KMS-11 (cell line): ENCODE results near the gene ASS1.

Experiments
- H2AFZ ChIP-seq: fragments of 200-600 bp; sonication (generic); 2 replicates; pipeline ENCODE4 v1.6.1; 2016; ENCODE audit warnings: antibody characterized with exemption, mixed run types, low read depth
- H3K27ac ChIP-seq: fragments of 200-600 bp; sonication (generic); 2 replicates; pipeline ENCODE4 v1.6.1; 2016; ENCODE audit warnings: mild to moderate bottlenecking, mixed run types
- H3K27me3 ChIP-seq: fragments of 200-600 bp; sonication (generic); 2 replicates; pipeline ENCODE4 v1.6.1; 2017; ENCODE audit warnings: mild to moderate bottlenecking, low read depth, mixed run types, moderate library complexity; ENCODE audit not compliant: insufficient read depth
- H3K36me3 ChIP-seq: fragments of 200-600 bp; sonication (generic); 2 replicates; pipeline ENCODE4 v1.6.1; 2017; ENCODE audit warnings: mild to moderate bottlenecking, mixed run types; ENCODE audit not compliant: insufficient read depth
- H3K4me1 ChIP-seq: fragments of 200-600 bp; sonication (generic); 2 replicates; pipeline ENCODE4 v1.6.1; 2016; ENCODE audit warnings: mild to moderate bottlenecking, low read depth, mixed run types; ENCODE audit not compliant: poor library complexity, severe bottlenecking
- H3K4me2 ChIP-seq: fragments of 200-600 bp; sonication (generic); 2 replicates; pipeline ENCODE4 v1.7.0; 2016; ENCODE audit warnings: mild to moderate bottlenecking, mixed run types
- H3K4me3 ChIP-seq: fragments of 200-600 bp; sonication (generic); IDR thresholded peaks from 2 replicates; pipeline ENCODE4 v1.6.1; 2017; ENCODE audit warnings: low read depth, low read length, mixed read lengths; ENCODE audit not compliant: insufficient read depth
- H3K79me2 ChIP-seq: fragments of 200-600 bp; sonication (generic); 2 replicates; pipeline ENCODE4 v1.6.1; 2016; ENCODE audit warnings: low read depth, mixed run types; ENCODE audit not compliant: insufficient read depth
- H3K9ac ChIP-seq: fragments of 200-600 bp; sonication (generic); 2 replicates; pipeline ENCODE4 v1.6.1; 2016; ENCODE audit warnings: mild to moderate bottlenecking, mixed run types
- H4K20me1 ChIP-seq: fragments of 200-600 bp; sonication (generic); 2 replicates; pipeline ENCODE4 v1.6.1; 2016; ENCODE audit warnings: mild to moderate bottlenecking, mixed run types; ENCODE audit not compliant: insufficient read depth
- TF ChIP-seq, protein P1 (sequence below): fragments of 200-600 bp; sonication (generic); conservative IDR thresholded peaks from 2 replicates; pipeline ENCODE4 v1.6.1; 2017; ENCODE audit warnings: low read depth, mild to moderate bottlenecking, antibody characterized with exemption, low read length, moderate library complexity, mixed read lengths

The ASS1 gene

DNA sequence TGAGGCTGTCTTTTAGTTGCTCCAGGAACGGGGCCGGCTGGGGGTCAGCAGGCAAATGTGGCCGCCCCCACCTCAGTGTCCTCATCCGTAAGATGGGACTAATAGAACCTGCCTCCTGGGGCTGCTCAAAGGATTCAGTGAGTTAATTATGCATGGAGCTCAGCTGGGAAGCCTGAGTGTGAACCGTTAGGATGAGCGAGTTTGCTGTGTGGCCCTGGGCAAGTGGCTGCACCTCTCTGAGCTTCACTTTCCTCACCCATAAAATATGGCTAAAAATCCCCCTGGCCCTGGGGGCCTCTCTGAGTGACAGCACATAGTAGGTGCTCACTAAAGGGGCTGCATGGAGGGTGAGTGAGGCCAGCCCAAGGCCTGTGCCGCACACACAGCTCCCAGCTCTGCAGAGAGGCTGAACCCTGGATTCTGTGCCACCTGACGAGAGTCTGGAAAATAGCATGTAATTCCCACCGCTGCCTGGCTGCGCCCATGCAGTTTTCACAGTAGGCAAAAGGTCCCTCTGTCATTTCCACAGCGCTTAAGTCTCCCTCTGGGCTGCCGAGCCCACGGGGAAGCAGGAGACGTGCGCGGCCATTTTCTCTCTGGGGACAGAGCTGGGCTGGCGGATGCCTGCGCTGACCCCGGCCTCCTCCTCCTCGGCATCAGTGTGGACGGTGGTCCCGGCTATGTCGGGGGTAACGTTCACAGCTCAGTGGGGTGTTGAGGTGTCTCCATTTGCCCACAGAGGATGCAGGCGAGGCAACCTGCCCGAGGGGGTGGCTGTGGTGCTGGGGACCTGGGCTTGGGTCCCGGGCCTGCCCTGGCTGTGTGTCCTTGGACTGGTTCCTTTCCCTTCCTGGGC is 18.2 kb downstream of the ASS1 start:
- Histone ChIP-seq H3K4me2 (no peak overlapping the region), H4K20me1 (no peaks in the 10 kb centered on the region), H3K36me3 (no peaks in the 10 kb centered on the region), H3K4me3 (no peak overlapping the region), H2AFZ (no peak overlapping the region), H3K27me3 (peaks cover 40% of the 10 kb centered on the region), H3K4me1 (no peaks in the 10 kb centered on the region), H3K79me2 (no peaks in the 10 kb centered on the region), H3K27ac (no peak overlapping the region), H3K9ac (no peak overlapping the region)
- TF ChIP-seq, protein P1, sequence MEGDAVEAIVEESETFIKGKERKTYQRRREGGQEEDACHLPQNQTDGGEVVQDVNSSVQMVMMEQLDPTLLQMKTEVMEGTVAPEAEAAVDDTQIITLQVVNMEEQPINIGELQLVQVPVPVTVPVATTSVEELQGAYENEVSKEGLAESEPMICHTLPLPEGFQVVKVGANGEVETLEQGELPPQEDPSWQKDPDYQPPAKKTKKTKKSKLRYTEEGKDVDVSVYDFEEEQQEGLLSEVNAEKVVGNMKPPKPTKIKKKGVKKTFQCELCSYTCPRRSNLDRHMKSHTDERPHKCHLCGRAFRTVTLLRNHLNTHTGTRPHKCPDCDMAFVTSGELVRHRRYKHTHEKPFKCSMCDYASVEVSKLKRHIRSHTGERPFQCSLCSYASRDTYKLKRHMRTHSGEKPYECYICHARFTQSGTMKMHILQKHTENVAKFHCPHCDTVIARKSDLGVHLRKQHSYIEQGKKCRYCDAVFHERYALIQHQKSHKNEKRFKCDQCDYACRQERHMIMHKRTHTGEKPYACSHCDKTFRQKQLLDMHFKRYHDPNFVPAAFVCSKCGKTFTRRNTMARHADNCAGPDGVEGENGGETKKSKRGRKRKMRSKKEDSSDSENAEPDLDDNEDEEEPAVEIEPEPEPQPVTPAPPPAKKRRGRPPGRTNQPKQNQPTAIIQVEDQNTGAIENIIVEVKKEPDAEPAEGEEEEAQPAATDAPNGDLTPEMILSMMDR: no peak

DNA sequence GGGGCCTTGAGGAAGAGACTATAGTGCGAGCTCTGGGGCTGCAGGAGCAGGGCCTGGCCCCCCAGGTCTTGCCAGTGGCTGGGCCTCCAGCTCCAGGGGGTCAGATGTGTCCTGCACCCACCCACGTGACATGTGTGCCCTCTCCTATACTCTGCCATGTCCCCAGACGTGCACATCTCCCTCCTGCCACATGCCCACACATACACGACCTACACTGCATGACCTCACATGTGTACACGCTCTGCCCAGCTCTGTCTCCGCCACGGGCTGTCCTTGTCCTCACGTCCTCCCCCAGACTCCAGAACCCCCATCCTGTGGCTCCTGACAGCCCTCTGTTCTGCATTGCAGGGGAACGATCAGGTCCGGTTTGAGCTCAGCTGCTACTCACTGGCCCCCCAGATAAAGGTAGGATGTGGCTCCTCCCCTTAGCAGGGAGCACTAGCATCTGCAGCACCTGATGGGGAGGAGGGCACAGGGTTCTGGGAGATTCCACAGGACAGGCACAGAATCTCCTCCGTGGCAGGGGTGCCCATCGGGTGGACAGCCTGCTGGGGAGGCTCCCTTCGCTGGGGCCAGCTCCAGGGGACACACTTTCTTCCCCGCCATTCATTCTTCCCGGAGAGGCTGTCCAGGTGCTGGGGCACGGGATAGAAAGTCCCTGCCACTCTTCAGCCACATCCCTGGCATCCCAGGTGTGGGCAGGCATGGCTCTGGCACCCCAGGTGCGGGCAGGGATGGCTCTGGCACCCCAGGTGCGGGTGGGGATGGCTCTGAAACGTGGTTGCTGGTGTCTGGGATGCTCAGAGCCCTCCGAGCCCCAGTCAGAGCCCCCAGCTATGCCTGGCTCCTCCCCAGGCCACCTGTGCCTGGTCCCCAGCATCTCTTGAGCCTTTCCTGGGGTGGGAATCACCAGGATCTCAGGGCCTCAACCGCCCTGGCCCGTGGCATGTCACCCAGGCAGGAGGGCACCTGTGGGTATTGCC is 19.3 kb downstream of the ASS1 start:
- H2AFZ ChIP-seq: no peak overlapping the region
- no peak overlapping the region for H3K4me3 ChIP-seq
- TF ChIP-seq, protein P1: no peak
- no peaks in the 10 kb centered on the region for H4K20me1 ChIP-seq
- no peak overlapping the region for H3K27ac ChIP-seq
- no peaks in the 10 kb centered on the region for H3K79me2 ChIP-seq
- no peak overlapping the region for H3K4me2 ChIP-seq
- H3K9ac ChIP-seq: no peak overlapping the region
- H3K36me3 ChIP-seq: no peaks in the 10 kb centered on the region
- H3K27me3 ChIP-seq: peaks cover 38% of the 10 kb centered on the region
- no peaks in the 10 kb centered on the region for H3K4me1 ChIP-seq

DNA sequence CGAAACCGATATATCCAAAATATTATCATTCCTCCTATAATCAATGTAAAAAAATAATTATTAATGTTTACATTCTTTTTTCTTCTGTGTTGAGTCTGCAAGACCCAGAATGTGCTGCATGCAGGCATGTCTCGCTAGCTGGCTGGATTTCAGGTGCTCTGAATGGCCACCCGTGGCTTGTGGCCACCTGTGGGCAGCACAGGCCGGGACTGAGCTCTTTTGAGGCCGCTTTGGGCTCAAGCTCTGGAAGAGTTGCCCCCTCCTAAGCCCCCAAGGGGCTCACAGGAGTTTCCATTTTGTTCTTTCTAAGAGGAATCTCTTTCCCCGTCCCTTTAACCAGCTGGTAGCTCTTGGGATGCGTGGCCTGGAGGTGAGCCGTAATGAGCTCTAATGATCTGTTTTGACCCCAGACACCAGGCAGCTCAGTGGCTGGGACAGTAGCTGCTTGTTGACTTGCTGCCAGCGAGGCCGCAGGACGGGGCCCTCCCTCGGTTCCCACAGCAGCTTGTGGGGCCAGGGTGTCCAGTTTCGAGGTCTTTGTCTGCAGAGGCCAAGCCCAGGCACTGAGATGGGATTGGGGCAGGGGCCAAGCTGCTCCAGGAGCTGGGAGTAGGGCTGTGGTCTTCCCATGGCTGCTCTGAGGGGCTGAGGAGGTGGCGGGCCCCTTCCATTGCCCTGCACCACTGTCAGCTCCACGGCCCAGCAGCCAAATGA is 20.8 kb downstream of the ASS1 start:
- Histone ChIP-seq H3K27ac (no peak overlapping the region), H3K4me1 (no peaks in the 10 kb centered on the region), H3K9ac (no peak overlapping the region), H3K36me3 (no peaks in the 10 kb centered on the region), H3K79me2 (no peaks in the 10 kb centered on the region), H3K4me2 (no peak overlapping the region), H4K20me1 (no peaks in the 10 kb centered on the region), H3K4me3 (no peak overlapping the region), H3K27me3 (peaks cover 33% of the 10 kb centered on the region), H2AFZ (no peak overlapping the region)
- TF ChIP-seq, protein P1: no peak

DNA sequence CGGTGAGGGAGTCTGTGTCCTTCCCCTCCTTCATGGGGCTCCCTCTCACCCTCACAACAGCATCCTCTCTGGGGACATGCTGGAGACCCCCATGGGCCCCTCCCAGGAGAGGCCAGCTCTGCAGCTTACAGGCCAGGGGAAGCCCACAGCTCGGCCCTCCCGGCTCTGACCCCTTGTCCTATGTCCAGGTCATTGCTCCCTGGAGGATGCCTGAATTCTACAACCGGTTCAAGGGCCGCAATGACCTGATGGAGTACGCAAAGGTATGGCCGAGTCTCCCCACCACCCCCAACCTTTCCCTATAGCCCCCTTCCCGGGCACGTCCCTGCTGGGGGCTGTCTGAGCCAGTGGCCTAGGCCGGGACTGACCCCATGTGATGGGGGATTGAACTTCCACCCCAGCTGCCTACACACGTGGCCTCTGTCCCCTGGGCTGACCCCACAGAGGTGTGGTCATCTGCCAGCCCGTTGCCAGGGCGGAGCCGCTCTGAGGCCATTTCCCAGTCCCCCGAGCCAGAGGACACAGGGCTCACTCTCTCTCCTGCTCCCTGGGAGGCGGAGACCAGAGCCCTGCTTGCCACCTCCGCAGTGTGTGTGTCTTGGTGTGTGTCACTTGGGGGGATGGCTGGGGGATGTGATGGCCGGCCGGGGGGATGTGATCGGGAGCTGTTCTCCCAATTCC is 21.9 kb downstream of the ASS1 start:
- Histone ChIP-seq H3K4me3 (no peak overlapping the region), H3K9ac (no peak overlapping the region), H3K27me3 (peaks cover 32% of the 10 kb centered on the region), H3K27ac (no peak overlapping the region), H2AFZ (no peak overlapping the region), H3K36me3 (no peaks in the 10 kb centered on the region), H3K79me2 (no peaks in the 10 kb centered on the region), H3K4me2 (no peak overlapping the region), H4K20me1 (no peaks in the 10 kb centered on the region), H3K4me1 (no peaks in the 10 kb centered on the region)
- TF ChIP-seq, protein P1: no peak
